GM19099 (cell line): ENCODE results near the gene TEK.

Source experiments
- POLR2A ChIP-seq: IDR thresholded peaks from 3 replicates; pipeline ENCODE4 v1.6.1; 2011; ENCODE audit warnings: low read depth; ENCODE audit not compliant: insufficient read length; ENCODE audit errors: extremely low read depth

TEK gene

DNA sequence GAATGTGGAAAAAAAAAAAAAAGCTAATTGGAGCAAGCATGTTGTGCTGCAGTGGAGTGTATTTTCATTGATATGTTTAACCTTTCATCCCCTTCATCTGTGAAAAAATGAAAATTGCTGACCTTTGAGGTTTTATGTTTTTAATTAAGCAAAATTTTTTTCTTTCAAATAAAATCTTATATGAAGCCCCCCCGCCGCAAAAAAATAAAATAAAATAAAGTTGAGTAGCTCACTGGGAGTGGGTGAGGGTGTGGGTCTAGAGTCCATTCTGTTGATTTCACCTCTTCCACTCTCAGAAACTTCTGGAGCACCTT lies 43.3 kb downstream of the TEK start:
- TF ChIP-seq POLR2A = no peak

DNA sequence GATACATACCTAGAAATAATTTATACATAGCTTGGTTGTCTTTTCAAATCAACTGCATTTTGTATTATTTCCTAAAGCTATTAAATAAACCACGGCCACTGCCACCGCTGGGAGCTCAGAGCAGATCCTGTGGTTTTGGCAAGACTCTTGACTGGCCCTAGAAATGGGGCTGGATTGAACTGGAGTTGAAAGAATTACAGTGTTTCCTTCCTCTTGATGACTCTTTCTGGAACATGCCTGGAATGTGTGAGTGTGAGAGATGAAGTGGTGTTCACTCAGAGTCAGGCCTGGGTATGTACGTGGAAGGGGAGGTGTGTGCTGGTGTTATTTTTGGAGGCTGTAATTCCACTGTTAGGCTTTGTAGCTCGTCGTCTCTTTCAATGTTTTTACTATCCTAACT lies 45.9 kb downstream of the TEK start:
- no peak for TF ChIP-seq POLR2A

DNA sequence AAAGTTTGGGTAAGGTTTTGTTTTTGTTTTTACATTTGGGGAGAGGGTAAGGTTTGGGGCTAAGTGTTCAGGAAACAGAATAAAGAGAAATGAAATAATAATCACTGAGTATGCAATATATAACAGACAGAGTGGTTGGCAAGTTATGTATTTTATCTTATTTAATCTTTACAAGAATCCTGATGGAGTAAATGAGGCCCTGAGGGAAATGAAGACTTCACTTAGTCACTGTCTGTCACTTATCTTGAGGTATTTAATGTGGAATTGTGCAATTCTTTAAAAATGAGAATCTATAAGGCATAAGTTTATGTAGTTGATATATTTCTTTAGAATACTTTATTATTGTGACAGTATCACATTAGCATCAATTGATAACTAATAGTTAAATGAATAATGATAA lies 48.1 kb downstream of the TEK start:
- no peak for TF ChIP-seq POLR2A

DNA sequence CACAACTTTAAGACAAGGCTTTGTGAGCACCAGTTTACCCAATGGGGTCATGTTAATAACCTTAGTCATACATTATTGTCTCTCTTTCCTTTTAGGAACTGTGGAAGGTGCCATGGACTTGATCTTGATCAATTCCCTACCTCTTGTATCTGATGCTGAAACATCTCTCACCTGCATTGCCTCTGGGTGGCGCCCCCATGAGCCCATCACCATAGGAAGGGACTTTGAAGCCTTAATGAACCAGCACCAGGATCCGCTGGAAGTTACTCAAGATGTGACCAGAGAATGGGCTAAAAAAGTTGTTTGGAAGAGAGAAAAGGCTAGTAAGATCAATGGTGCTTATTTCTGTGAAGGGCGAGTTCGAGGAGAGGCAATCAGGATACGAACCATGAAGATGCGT lies 48.7 kb downstream of the TEK start:
- TF ChIP-seq POLR2A = no peak

DNA sequence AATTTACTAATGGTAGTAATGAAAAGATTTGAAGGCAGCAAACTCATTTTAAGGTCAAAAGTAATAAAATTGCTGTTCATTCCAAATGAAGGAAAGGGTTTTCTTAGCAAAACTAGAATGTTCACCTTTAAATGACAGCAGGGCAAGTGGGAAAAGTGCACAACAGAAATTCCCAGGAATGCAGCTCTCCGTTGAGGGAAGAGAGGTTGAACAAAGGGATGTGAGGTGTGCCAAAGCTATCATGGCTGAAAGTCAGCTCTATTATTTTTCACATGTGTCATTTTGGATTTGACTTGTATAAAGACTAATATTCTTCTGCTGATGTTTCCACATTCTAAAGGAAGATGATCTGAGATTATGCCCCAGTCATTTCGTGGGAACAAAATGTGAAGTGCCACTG lies 51.6 kb downstream of the TEK start:
- no peak for TF ChIP-seq POLR2A

DNA sequence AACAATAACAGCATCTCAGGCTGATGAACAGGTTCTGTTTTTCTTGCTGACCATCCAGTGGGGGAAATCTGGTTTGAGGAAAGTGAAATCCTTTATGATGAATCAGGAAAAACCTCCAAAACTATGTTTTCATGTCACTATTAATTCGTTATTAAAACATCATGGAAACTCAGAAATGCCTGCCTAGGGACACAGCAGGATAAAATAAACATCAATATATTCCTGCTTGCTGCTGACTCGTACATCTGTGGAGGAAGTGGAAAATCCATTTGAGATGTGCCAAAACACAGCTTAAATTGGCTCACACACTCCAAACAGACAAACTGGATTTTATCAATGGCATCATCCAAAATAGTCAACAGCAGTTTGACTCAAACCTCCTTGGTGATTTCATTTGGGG lies 53.0 kb downstream of the TEK start:
- no peak for TF ChIP-seq POLR2A

DNA sequence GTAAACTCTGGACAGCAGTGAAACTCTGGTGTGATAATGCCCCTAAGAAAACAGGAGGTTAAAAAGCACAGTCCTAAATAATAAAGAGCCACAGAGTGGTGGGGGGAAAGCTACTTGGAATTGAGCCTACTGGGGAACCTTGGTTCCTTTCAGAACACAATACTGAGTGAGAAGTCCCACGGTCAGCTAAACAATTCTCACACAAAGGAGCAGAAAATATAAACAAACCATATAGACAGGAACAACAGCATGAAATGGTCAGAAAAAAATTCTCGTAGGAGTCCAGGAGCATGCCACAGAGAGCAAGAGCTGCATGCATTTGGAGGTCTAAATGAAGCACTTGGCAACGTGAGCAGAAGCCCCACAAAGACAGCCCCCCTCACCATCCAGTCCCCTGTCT lies 56.0 kb downstream of the TEK start:
- TF ChIP-seq POLR2A = no peak

DNA sequence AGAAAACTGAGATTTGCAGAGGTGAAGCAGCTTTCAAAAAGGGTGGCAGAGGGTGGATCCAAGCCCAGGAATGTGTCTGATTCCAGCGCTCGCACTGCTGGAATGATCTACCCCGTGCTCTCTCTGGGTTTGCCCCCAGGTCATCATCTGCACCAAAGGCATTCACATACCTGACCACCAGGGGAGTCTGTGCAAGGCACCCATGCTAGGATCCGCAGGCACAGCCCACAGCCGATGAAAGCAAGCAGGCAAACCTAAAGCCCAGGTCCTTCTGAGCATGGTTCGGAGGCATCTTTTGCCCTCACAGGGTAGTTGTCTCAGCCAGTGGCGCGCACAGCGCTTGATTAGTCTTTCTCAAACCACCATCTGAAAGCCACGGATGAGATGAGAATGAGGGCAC lies 56.6 kb downstream of the TEK start:
- TF ChIP-seq POLR2A = no peak

DNA sequence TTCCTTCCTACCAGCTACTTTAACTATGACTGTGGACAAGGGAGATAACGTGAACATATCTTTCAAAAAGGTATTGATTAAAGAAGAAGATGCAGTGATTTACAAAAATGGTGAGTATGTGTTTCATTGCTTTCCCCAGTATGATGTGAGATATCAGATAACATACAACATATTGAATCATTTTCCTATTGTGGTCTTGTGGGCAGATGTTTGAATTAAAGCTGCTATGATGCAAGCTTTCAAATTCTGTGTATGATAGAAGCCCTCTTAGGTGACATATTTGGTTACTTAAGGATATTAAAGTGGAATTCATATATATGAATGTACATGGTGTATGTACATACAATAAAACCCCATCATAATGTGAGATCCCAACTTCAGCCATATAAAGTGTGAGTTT lies 59.5 kb downstream of the TEK start:
- no peak for TF ChIP-seq POLR2A

DNA sequence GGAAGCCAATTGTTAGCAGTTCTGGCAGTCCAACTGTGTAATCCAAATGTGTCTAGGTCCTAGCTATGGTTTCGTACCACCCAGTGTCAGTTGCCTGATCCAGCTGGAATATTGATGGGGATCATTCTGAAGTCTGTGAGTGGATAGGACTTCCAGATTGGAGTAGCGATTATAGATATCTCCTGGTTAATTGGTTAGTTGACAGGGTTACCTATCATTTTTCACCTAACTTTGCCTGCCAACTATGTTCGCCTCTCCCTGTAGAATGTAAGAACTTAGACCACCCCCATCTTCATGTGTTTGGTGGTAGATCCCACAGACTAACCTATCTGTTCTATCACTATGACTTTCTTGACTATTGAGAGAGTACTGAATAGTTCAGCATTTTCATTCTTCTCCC lies 59.9 kb downstream of the TEK start:
- TF ChIP-seq POLR2A = no peak

DNA sequence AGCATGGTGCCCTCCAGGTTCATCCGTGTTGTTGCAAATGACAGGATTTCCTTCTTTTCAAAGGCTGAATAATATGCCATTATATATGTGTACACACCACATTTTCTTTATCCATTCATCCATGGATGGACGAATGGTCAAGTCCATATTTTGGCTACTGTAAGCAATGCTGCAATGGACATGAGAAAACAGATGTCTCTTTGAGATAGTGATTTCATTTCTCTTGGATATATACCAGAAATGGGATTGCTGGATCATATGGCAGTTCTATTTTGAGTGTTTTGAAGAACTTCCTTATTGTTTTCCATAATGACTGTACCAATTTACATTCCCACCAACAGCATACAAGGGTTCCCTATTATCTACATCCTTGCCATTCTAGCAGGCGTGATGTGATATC lies 67.9 kb downstream of the TEK start:
- TF ChIP-seq POLR2A = no peak

DNA sequence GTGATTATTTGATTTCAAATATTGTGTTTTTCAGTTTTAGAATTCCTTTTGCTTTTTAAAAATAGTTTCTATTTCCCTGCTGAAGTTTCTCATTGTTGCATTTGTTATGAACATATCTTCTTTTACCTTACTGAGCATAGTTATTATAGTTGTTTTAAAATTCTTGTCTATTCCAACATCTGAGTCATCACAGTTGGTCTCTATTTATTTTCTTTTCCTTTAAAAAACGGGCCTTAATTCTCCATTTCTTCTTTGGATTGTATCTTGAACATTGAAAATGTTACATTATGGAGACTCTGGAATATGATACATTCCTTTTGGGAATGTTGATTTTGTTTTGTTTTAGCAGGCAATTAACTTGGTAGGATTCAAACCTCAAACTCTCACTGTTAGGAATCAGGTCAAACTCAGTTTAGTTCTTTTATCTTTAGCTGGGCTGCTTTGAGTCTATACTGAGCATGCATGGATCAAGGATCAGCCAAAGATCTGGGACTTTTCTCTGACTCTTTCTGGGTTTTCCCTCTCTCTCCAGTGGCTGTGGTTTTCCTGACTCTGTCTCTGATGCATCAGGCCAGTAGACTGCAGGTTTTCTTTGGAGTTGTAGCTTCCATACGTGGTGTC lies 70.3 kb downstream of the TEK start:
- no peak for TF ChIP-seq POLR2A

DNA sequence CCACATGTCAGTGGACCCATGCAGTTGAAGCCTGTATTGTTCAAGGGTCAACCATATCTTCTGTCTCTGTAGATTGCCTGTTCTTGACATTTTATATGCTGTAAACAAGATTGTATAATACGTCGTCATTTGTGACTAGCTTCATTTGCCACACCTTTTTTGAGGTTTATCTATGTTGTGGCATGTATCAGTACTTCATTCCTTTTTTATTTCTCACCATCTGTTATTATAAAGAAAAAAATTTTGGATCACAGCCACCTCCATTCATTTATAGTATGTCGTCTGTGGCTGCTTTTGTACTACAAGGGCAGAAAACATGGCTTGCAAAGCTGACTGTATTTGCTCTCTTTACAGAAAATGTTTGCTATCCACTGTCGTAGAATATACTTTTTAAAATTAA lies 72.4 kb downstream of the TEK start:
- no peak for TF ChIP-seq POLR2A

DNA sequence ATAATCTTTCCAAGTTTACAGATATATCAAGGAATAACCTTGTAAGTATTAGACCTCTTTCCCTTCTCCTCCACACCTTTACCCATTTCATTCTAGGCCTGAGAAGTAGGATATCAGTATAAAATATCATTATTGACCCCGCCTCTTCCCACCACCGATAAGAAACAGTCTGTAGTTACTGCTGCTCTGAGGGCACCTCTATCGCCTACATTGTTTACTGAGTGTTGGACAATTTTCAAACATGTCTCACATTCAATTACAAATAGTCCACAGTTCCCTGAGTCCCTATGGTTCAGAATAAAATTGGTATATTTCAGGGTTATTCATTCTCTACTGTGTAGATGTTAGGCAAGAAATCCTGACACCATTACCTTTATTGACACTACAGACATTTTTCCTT lies 73.4 kb downstream of the TEK start:
- TF ChIP-seq POLR2A = no peak

DNA sequence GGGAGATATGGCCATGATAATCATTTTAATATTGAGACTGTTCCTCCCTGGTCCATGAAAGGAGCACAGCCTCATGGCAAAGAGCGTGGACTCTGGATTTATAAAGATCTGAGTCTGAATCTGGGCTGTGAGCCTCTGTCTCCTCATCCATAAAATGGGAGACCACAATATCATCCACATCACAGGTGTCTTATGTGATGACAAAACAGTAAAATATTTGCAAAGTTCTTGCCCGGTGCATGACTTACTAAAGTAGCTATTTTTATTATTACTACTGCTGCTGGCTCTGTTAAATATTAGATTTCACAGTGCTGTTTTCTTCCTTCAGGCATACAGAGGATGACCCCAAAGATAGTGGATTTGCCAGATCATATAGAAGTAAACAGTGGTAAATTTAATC lies 74.1 kb downstream of the TEK start:
- no peak for TF ChIP-seq POLR2A

DNA sequence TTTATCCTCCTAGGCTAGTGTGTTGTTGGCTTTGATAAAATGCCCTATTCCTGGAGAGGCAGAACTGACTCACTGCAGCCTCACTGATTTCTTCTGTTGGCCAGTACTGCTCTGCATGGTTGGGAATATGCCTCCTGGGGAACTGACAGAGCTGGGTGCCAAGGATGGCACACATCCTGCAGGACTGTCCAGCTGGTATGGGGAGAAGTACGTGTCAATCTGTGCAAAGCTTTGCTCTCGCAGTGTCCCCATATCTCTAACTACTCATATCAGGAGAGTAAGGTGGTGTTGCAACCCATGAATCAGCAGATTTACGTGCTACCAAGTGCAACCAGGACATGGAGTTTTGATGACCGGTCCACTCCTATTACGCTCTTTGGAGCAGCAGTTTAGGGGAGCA lies 74.7 kb downstream of the TEK start:
- TF ChIP-seq POLR2A = no peak

DNA sequence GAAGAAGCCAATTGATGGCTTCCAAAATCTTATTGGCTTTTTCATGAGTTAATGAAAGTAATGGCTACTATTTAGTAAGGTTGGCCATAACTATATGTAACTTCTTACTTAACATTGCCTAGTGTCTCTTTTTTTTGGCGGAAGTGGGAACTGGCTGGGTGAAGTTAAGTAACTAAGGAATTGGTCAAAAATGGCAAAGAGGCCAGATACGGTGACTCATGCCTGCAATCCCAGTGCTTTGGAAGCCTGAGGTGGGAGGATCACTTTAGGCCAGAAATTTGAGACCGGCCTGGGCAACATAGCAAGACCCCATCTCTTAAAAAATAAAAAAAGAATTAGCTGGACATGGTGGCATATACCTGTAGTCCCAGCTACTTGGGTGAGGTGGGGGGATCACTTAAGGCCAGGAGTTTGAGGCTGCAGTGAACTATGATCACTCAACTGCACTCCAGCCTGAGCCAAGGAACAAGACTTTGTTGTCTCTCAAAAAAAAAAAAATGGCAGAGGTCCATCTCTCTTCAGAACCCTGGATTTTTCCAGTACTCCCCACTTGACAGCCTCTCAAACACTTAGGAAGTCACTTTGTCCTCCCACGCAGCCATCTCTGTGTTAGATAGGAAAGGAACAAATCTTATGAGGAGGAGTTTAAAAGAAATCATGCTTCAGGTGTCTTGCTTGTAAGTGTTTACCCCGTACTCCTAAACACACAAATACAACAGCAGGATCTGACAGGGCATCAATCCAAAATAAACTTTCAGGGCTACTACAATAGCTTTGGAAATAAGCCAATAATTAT lies 75.7 kb downstream of the TEK start:
- no peak for TF ChIP-seq POLR2A
